Measurements from ENCODE around the gene RTP2. TPM values are rescaled to one million over a fixed set of nuclear protein-coding genes. Genes with fewer than 3 reads are reported as not detected.
A peak's percentile ranks its signal among the peaks of the same experiment; 100 is the strongest.

Gene RTP2, protein sequence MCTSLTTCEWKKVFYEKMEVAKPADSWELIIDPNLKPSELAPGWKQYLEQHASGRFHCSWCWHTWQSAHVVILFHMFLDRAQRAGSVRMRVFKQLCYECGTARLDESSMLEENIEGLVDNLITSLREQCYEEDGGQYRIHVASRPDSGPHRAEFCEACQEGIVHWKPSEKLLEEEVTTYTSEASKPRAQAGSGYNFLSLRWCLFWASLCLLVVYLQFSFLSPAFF
- not detected for polyA plus RNA-seq (2012; ENCODE audit: low read depth, missing spikeins)

DNA sequence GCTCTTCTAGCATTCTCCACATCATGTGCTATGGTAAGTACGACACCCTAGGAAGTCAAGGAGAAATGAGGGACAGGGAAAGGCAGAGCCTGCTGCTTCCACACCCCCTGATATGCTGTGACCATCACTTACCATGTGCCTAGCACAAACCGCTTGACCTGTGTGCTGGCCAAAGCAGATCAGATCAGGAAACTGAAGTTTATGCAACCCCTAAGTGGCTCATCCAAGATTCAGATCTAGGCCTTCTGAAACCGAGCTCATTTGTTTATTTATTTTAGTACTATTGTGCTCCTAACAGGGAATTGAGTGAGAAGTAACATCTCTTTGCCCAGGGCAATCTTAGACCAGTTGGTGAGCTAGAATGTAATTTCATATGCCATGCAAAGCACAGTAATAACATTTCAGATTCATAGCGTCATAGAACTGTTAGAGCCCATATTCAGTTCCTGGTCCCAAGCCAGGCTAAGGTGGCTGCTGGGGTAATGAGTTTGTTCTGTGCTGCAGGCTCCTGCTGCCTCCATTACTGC is at the start of gene RTP2:
RTP2 (minus strand) TSS at position 51 of the 527 bp plus-strand sequence. CDS start 429 bp downstream, outside the sequence.
- TF ChIP-seq POLR2A (IDR thresholded peaks at IDR 0.05; ENCODE audit: low read depth, low read length) (no peak), POLR2AphosphoS5 (IDR thresholded peaks at IDR 0.05; ENCODE audit: low read depth, low read length) (no peak), TAF1 (IDR thresholded peaks at IDR 0.05; ENCODE audit: low read depth, low read length) (no peak), PAX5 (IDR thresholded peaks at IDR 0.05; ENCODE audit: insufficient read depth, low read length, severe bottlenecking) (no peak), POU2F2 (IDR thresholded peaks at IDR 0.05; ENCODE audit: low read depth, low read length) (no peak), SPI1 (IDR thresholded peaks at IDR 0.05; ENCODE audit: low read depth, low read length) (no peak)
- DNase-seq (ENCODE audit: insufficient read length, low spot score): no peak
- FAIRE-seq: no peak

DNA sequence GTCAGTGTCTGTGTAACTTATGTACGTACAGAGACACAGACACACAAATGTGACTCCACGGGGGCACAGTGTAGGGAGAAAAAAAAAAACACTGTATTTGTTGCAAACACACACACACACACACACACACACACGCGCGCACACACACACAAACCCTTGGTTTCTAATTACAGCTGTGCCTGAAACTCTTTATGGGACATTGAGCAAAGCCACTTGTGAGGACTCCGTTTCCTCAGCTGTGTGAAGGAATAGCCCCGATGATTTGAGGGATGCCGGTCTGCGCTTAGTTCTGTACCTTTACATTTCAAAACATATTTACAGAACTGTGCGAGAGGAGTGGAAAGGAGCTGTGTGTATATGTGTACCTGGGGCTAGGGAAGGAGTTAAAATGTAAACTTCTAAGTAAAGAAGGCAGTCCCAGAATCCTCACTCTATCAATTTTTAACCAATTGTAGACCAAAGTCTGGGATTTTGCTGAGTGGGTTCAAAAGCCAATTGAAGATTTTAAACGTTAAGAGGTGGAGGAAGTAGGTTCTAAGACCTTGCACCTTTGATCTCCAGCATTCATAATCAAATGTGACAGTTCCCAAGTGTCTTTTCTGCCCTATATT is 48.3 kb upstream of the RTP2 start:
- DNase-seq (ENCODE audit: insufficient read length, low spot score) (no peak), FAIRE-seq (no peak)
- TF ChIP-seq TAF1 (IDR thresholded peaks at IDR 0.05; ENCODE audit: low read depth, low read length) (no peak), POU2F2 (IDR thresholded peaks at IDR 0.05; ENCODE audit: low read depth, low read length) (no peak), POLR2AphosphoS5 (IDR thresholded peaks at IDR 0.05; ENCODE audit: low read depth, low read length) (no peak), PAX5 (IDR thresholded peaks at IDR 0.05; ENCODE audit: insufficient read depth, low read length, severe bottlenecking) (no peak), SPI1 (IDR thresholded peaks at IDR 0.05; ENCODE audit: low read depth, low read length) (no peak), POLR2A (IDR thresholded peaks at IDR 0.05; ENCODE audit: low read depth, low read length) (no peak)

DNA sequence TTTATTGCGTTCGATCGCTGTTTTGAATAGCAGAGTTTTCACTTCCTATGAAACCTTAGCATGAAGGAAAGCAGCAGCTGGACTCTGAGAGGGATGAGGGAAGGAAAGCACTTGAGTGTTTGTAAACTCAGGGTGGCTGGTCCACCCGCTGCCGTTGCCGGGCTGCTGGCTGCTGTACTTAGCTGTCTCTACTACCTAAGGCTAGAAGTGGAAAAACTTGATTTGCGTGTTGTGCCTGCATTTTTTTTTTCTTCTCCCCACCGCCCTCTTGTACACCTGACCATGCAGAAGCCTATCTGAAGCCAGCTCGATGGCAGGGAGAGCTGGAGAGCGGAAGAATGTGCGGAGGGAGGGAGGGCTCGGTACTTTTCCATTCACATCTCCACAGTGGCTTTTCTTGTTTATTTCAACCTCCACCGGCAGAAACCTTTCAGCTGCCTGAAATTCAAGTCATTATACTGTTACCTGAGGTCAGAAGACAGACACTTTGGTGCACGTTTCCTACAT is 47.7 kb upstream of the RTP2 start:
- TF ChIP-seq POLR2AphosphoS5 (IDR thresholded peaks at IDR 0.05; ENCODE audit: low read depth, low read length): no peak
- no peak for TF ChIP-seq POLR2A (IDR thresholded peaks at IDR 0.05; ENCODE audit: low read depth, low read length)
- no peak for TF ChIP-seq PAX5 (IDR thresholded peaks at IDR 0.05; ENCODE audit: insufficient read depth, low read length, severe bottlenecking)
- TF ChIP-seq POU2F2 (IDR thresholded peaks at IDR 0.05; ENCODE audit: low read depth, low read length): no peak
- no peak for TF ChIP-seq TAF1 (IDR thresholded peaks at IDR 0.05; ENCODE audit: low read depth, low read length)
- peak; percentile 55; the same call in 1 of the 2 replicates for TF ChIP-seq SPI1 (IDR thresholded peaks at IDR 0.05; ENCODE audit: low read depth, low read length)
- no peak for FAIRE-seq
- no peak for DNase-seq (ENCODE audit: insufficient read length, low spot score)

DNA sequence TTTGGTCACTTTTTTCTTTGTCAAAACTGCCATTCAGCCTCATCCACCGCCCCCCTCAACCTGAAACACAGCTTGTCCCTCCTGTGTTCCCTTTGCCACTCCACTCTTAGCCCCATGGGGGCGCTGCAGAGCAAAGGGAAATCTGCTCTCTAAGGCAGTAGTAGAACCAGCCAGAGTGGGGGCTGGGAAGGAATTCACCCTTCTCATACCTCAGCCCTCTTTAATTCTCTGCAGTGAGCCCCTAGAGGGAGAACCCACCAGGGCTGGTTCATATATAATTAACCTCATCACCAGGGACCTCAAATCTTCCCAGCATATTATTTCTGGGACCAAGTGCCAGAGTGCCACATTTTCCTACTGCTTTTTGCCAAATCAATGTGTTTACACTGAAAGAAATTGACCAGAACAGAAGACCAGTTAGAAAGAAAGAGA is 45.7 kb upstream of the RTP2 start:
- TF ChIP-seq POLR2A (IDR thresholded peaks at IDR 0.05; ENCODE audit: low read depth, low read length) (no peak), PAX5 (IDR thresholded peaks at IDR 0.05; ENCODE audit: insufficient read depth, low read length, severe bottlenecking) (no peak), POU2F2 (IDR thresholded peaks at IDR 0.05; ENCODE audit: low read depth, low read length) (no peak), TAF1 (IDR thresholded peaks at IDR 0.05; ENCODE audit: low read depth, low read length) (no peak), SPI1 (IDR thresholded peaks at IDR 0.05; ENCODE audit: low read depth, low read length) (no peak), POLR2AphosphoS5 (IDR thresholded peaks at IDR 0.05; ENCODE audit: low read depth, low read length) (no peak)
- DNase-seq (ENCODE audit: insufficient read length, low spot score): no peak
- FAIRE-seq: peak; percentile 87

DNA sequence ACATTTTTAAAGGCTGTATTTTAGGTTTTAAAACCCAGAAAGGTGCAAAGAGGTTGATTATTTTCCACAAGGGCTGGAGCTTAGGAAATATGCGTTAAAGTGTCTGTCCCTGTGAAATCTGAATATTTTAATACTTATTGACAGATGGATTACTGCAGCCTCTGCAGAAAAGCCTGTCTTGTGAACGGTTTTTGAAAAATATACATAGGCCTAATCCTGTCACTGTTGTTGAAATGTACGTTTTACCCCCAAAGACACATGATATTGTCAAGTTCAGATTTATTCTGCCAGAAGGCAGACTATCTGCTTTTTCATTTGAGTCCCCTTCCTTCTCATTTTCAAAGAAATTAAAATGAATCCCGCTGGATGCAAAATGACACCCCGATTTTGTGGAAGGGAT is 45.1 kb upstream of the RTP2 start:
- FAIRE-seq: no peak
- DNase-seq (ENCODE audit: insufficient read length, low spot score): no peak
- no peak for TF ChIP-seq POLR2AphosphoS5 (IDR thresholded peaks at IDR 0.05; ENCODE audit: low read depth, low read length)

DNA sequence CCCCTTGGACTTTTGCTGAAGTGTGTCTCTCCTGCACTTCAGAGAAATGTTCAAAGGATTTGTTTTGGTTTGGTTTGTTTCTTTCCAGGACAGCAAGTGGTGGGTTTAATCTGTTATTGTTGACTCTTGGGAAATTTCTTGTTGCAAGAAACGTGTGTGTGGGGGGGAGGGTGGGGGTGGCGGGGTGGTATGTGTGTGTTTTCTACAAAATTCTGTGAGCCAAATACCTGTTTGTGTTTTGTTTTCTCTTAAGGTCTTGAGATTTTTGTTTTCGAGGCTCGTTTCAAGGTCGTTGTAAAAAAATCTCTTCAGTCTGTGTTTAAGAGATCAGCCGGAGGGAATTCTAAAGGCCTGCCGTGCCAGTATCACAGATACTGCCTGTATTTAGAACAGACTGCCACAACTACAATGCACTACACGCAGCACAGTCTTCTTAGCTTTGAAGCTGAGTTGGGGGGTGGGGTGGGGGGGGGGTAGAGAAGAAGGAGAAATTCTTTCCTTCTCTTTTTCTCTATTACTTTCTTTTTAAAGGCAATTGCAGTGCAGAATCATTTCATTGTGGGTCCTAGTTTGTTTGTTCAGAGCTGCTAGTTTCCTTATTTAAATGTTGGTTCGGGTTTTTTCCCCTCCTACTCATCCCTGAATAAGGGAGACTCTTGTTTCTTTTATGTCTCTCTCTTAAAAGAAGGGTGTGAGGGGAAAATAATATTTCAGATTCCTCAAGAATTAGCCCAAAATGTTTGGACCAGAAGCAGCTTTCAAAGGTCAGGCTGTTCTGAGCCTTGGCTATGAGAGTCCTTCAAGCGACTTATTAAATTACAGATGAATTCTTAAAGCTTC is 44.3 kb upstream of the RTP2 start:
- DNase-seq (ENCODE audit: insufficient read length, low spot score): no peak
- FAIRE-seq: no peak
- TF ChIP-seq TAF1 (IDR thresholded peaks at IDR 0.05; ENCODE audit: low read depth, low read length) (no peak), PAX5 (IDR thresholded peaks at IDR 0.05; ENCODE audit: insufficient read depth, low read length, severe bottlenecking) (no peak), POU2F2 (IDR thresholded peaks at IDR 0.05; ENCODE audit: low read depth, low read length) (no peak)

DNA sequence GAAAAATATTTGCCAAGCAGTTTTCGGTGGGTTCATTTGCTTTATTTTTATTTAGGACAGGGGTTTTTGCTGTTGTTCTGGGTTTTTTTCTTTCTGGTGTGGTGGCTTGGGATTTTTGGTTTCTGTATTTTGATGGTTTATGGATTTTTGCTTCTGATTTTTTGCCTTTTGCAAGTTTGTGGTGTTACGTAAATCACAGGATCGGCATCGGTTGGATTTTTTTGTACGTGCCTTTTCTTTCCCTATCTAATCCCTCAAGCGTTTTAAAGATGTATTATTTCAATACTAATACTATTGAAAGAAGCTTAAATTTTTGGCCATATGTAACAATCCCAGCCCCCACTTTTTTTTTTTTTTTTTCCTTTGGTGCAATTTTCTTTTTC is 43.7 kb upstream of the RTP2 start:
- no peak for FAIRE-seq
- no peak for DNase-seq (ENCODE audit: insufficient read length, low spot score)
- no peak for TF ChIP-seq TAF1 (IDR thresholded peaks at IDR 0.05; ENCODE audit: low read depth, low read length)
- TF ChIP-seq POU2F2 (IDR thresholded peaks at IDR 0.05; ENCODE audit: low read depth, low read length): no peak
- no peak for TF ChIP-seq SPI1 (IDR thresholded peaks at IDR 0.05; ENCODE audit: low read depth, low read length)
- no peak for TF ChIP-seq POLR2AphosphoS5 (IDR thresholded peaks at IDR 0.05; ENCODE audit: low read depth, low read length)
- no peak for TF ChIP-seq POLR2A (IDR thresholded peaks at IDR 0.05; ENCODE audit: low read depth, low read length)
- no peak for TF ChIP-seq PAX5 (IDR thresholded peaks at IDR 0.05; ENCODE audit: insufficient read depth, low read length, severe bottlenecking)

DNA sequence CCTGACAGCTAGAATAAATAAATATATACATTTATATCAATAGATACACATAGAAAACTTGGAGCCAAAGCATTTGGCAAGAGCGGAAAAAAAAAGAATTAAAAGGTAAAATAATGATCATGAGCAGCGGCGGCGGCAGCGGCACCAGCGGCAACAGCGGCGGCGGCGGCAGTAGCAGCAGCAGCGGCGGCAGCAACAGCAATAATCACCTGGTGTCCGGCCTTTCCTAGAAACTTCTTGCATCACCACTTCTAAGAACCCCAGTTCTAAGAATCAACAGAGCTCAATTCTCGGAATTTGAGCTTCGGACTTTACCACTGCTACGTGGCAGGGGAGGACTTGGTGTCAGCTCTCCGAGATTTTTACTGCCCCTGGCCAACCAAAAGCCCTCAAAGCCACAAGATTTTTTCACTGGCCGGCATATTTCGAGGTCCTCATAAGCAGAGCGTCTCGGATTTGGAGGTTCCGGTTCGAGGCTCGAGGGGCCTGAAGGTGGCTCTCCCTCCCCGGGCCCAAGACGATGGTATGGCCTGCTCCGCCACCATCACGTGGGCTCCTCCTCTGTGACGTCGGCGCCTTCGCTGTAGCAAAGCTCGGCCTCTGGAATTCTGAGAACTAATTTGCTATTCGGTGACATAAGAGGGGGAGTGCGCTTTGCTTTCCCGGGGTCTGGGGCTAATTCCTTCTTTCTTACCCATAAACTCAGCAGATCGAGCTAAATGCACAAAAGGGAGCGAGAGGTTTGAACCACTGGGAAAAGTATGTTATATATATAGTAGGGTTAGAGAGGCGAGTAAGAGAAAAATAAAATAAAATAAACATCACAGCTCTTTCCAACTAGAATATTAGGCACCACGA is 43.1 kb upstream of the RTP2 start, which contains the start of gene BCL6:
BCL6 (minus strand) TSS at position 268 of the 858 bp plus-strand sequence. CDS start 11,775 bp downstream, outside the sequence.
- FAIRE-seq (no peak), DNase-seq (ENCODE audit: insufficient read length, low spot score) (no peak)
- no peak for TF ChIP-seq POU2F2 (IDR thresholded peaks at IDR 0.05; ENCODE audit: low read depth, low read length)
- TF ChIP-seq POLR2A (IDR thresholded peaks at IDR 0.05; ENCODE audit: low read depth, low read length): no peak
